ENCODE data around the gene PARVA. TPM values are rescaled to one million over a fixed set of nuclear protein-coding genes. Genes with fewer than 3 reads are reported as not detected.
"Not testable (repeated sequence)": the region's sequence is repeated elsewhere in the genome, so short reads cannot be mapped to it uniquely, and the experiment has no call there.

PARVA gene
- total and polyA plus RNA-seq, 8 donors = 18.8 to 116 (median 43.0) TPM

DNA sequence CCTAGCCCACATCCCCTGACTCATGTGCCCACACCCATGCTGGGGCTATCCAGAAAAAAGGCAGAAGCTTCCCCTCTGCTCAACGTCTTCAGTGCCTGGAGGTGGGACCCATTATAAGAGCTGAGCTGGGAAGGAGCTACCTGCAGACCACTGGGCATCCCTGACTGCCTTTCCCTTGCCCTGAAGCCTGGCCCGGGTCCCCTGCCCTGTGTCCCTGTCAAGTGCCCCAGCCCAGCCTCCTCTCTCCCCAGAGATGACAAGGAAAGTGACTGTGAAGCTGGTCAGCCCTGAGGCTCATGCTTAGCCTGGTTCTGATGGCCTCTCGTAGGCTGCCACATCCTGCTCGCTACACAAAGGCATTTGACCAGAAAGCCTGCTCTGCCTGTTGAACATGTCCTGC, 140.4 kb downstream of the PARVA start:
- TF ChIP-seq POLR2A (IDR thresholded peaks at IDR 0.05) = no peak
- 76 to 89% (median 86%) methylated on average over 3 to 4 of the region's 4 CpGs for WGBS, 5 donors
- H3K27ac ChIP-seq = no peak overlapping the region
- no peaks in the 10 kb centered on the region for H3K27me3 ChIP-seq
- H3K4me1 ChIP-seq = peaks cover 0 to 7% (median 0%) of the 10 kb centered on the region in 4 donors
- H3K4me3 ChIP-seq = no peak overlapping the region
- no peak for DNase-seq
- intact Hi-C loops (cut with DNase I; ENCODE audit: low total_unique reads) = no loop called here
- no peaks in the 10 kb centered on the region for H3K9me3 ChIP-seq
- peaks cover 12 to 75% (median 62%) of the 10 kb centered on the region in 4 donors for H3K36me3 ChIP-seq

DNA sequence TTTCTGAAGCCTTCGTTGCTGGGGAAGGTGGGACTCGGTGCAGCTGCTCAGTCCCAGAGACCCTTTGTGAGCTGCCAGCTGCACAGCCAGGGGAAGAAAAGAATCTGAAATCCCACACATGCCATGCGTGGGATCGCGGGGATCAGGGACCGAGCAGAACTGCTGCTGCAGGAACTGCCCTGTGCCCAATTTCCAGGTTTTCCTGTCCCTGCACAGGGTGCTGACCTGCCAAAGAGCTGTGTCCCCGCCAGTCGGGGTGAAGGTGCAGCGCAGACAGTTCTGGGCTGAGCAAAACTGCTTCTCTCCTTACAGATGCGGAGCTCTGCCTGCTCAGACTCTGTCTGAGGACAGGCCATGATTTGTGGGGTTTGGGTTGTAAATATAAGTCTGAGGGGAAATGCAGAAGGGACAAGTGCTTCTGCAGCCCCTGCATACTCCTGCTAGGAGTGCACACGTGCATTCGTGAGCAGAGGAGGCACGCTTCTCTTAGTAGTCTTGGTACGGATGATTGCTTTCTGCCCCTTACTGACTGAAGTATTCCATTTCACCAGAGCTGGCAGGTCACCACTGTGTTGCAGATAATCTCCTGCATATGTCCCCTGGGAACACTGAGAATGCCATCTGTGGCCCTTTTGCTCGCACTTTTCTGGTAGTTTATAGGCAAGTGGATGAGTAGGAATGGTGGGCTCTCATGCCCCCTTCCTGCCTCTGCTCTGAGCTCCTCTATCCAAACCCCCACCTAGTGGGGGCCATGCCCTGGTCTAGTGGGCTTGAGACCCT, 141.4 kb downstream of the PARVA start:
- peaks cover 0 to 15% (median 4%) of the 10 kb centered on the region in 4 donors for H3K4me1 ChIP-seq
- intact Hi-C loops (cut with DNase I; ENCODE audit: low total_unique reads) = no loop called here
- WGBS, 5 donors = 88 to 96% (median 94%) methylated on average over 12 to 15 of the region's 15 CpGs
- no peak for DNase-seq
- H3K36me3 ChIP-seq = peaks cover 8 to 71% (median 55%) of the 10 kb centered on the region in 4 donors
- TF ChIP-seq POLR2A (IDR thresholded peaks at IDR 0.05) (no peak), EP300 (IDR thresholded peaks at IDR 0.05) (no peak), POLR2AphosphoS5 (IDR thresholded peaks at IDR 0.05) (no peak)
- TF ChIP-seq, protein P1, sequence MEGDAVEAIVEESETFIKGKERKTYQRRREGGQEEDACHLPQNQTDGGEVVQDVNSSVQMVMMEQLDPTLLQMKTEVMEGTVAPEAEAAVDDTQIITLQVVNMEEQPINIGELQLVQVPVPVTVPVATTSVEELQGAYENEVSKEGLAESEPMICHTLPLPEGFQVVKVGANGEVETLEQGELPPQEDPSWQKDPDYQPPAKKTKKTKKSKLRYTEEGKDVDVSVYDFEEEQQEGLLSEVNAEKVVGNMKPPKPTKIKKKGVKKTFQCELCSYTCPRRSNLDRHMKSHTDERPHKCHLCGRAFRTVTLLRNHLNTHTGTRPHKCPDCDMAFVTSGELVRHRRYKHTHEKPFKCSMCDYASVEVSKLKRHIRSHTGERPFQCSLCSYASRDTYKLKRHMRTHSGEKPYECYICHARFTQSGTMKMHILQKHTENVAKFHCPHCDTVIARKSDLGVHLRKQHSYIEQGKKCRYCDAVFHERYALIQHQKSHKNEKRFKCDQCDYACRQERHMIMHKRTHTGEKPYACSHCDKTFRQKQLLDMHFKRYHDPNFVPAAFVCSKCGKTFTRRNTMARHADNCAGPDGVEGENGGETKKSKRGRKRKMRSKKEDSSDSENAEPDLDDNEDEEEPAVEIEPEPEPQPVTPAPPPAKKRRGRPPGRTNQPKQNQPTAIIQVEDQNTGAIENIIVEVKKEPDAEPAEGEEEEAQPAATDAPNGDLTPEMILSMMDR (IDR thresholded peaks at IDR 0.05) = no peak
- H3K27me3 ChIP-seq = no peaks in the 10 kb centered on the region
- no peaks in the 10 kb centered on the region for H3K9me3 ChIP-seq
- H3K27ac ChIP-seq = no peak overlapping the region
- no peak overlapping the region for H3K4me3 ChIP-seq

DNA sequence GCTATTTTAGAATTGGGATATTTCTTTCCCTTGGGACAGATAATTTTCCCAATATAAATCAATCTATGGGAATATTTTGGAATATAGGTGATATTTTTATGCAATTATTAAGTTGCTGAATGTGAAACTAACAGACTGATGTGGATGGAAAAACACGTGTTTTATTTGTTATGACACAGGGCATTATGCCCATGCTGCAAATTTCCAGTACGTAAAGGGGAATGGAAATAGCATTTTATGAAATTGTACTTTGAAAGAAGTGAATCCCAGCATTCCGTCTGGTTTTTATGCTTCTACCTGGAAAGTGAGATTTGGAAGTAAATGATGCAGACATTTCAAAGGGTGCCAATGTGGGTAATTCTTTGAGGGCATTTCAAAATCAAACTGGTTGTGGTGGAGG, 142.7 kb downstream of the PARVA start:
- TF ChIP-seq, protein P1 (IDR thresholded peaks at IDR 0.05) = no peak
- no peak for TF ChIP-seq POLR2A (IDR thresholded peaks at IDR 0.05)
- no peak for TF ChIP-seq POLR2AphosphoS5 (IDR thresholded peaks at IDR 0.05)
- no peak for TF ChIP-seq EP300 (IDR thresholded peaks at IDR 0.05)
- DNase-seq = no peak
- H3K36me3 ChIP-seq = peaks cover 8 to 74% (median 44%) of the 10 kb centered on the region in 4 donors
- intact Hi-C loops (cut with DNase I; ENCODE audit: low total_unique reads) = no loop called here
- no peak overlapping the region for H3K27ac ChIP-seq
- H3K9me3 ChIP-seq = no peaks in the 10 kb centered on the region
- 79 to 95% (median 91%) methylated on average over 3 of the region's 3 CpGs for WGBS, 5 donors
- peaks cover 0 to 15% (median 6%) of the 10 kb centered on the region in 4 donors for H3K4me1 ChIP-seq
- H3K27me3 ChIP-seq = no peaks in the 10 kb centered on the region
- H3K4me3 ChIP-seq = no peak overlapping the region

DNA sequence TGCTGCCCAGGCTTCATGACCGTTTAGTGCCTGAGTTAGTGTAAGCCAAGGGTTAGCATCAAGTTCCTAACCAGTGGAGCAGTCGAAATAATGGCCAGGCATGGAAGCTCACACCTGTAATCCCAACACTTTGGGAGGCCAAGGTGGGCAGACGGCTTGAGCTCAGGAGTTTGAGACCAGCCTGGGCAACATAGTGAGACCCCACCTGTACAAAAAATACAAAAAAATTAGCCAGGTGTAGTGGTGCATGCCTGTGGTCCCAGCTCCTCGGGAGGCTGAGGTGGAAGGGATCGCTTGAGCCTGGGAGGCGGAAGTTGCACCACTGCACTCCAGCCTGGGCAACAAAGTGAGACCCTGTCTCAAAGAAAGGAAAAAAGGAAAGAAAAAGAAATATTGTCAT, 143.2 kb downstream of the PARVA start:
- intact Hi-C loops (cut with DNase I; ENCODE audit: low total_unique reads); DNase-seq: not testable (repeated sequence)
- WGBS, 5 donors = 86 to 93% (median 88%) methylated on average over 6 of the region's 6 CpGs

DNA sequence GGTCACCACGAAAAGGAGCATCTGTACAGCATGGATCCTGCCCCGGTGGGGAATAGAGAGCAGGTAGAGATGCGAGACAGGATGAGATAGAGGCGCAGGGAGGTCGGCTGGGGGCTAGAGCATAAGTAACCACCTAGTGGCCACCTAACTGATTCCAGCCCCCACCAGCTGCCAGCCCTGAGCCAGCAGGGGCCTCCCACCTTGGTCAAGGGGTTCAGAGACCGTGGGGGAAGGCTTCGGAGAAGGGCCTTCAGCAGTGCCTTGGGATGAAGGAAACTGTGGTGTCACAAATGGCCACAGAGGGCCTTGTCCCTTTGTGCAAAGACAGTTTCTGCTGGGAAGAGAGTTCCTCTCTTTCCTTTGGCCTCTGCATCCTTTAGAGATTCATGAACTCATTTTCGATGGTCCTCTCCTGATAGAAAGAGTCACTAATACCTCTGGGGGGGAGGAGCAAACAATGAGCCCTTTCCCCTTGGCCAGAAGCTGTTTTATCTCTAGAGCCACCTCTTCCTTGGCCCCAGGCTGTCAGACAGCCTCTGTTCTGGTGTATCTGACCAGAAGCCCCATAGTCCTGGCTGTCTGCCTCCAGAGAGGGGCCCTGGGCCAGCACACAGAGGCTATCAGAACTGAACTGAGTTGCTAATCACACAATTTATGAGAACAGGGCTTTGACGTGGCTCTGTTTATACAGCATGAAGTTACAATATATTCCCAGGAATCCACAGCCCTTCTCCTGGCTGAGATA, 146.0 kb downstream of the PARVA start:
- peak overlapping the region in 3 of 5 donors; percentile 17 to 35 (median 30) for H3K27ac ChIP-seq
- DNase-seq = no peak
- TF ChIP-seq, protein P1 (IDR thresholded peaks at IDR 0.05) = no peak
- TF ChIP-seq POLR2AphosphoS5 (IDR thresholded peaks at IDR 0.05) (no peak), EP300 (IDR thresholded peaks at IDR 0.05) (no peak), POLR2A (IDR thresholded peaks at IDR 0.05) (no peak)

More for the DNA sequence above, 143.2 kb downstream of the PARVA start:
- H3K9me3 ChIP-seq, H3K27me3 ChIP-seq, H3K4me3 ChIP-seq: not testable (repeated sequence)
- H3K36me3 ChIP-seq = peaks cover 8 to 70% (median 42%) of the 10 kb centered on the region in 4 donors
- peaks cover 0 to 17% (median 7%) of the 10 kb centered on the region in 4 donors for H3K4me1 ChIP-seq
- H3K27ac ChIP-seq = peak overlapping the region in 1 of 5 donors; percentile 11

More for the DNA sequence above, 146.0 kb downstream of the PARVA start:
- Histone ChIP-seq H3K4me3 (no peak overlapping the region), H3K27me3 (no peaks in the 10 kb centered on the region), H3K4me1 (peaks cover 0 to 37% (median 4%) of the 10 kb centered on the region in 4 donors), H3K36me3 (peaks cover 12 to 59% (median 47%) of the 10 kb centered on the region in 4 donors), H3K9me3 (no peaks in the 10 kb centered on the region)
- WGBS, 5 donors = 81 to 92% (median 89%) methylated on average over 9 of the region's 9 CpGs
- intact Hi-C loops (cut with DNase I; ENCODE audit: low total_unique reads) = no loop called here

All from stomach (tissue), 9 donors.